DMS 273 treated with DMSO at 0.1 percent for 48 hours (cell line): ENCODE measurements around the gene NFS1.
"Not testable (repeated sequence)": the region's sequence is repeated elsewhere in the genome, so short reads cannot be mapped to it uniquely, and the experiment has no call there.

Source experiments
- DNase-seq: peaks from one replicate; lab custom pipeline; 2025; lab: John Stamatoyannopoulos, UW

Gene NFS1

DNA sequence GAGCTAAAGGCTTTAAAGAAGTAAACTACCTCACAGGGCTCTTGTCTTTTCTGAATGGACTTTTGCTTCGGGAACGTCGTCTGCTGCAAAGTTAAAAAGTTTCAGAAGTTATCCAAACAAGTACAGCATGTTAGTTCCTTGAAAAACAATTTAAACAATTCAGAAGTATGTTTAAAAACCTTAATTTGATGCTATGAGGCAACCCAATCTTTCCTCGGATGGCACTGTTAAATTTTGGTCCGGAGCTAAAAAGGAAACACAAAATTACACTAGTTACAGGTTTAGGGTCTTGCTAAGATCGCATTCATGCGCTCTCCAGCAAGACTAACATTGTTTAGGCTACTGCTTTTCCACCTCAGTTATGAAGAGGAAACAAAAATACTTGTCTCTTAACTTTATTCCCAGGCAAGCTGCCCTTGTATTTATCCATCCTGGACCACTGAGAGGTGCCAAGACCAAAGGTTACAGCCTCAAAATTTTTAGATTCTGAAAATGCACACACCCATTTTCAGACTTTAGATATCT is 30.2 kb upstream of the NFS1 start:
- DNase-seq: no peak

DNA sequence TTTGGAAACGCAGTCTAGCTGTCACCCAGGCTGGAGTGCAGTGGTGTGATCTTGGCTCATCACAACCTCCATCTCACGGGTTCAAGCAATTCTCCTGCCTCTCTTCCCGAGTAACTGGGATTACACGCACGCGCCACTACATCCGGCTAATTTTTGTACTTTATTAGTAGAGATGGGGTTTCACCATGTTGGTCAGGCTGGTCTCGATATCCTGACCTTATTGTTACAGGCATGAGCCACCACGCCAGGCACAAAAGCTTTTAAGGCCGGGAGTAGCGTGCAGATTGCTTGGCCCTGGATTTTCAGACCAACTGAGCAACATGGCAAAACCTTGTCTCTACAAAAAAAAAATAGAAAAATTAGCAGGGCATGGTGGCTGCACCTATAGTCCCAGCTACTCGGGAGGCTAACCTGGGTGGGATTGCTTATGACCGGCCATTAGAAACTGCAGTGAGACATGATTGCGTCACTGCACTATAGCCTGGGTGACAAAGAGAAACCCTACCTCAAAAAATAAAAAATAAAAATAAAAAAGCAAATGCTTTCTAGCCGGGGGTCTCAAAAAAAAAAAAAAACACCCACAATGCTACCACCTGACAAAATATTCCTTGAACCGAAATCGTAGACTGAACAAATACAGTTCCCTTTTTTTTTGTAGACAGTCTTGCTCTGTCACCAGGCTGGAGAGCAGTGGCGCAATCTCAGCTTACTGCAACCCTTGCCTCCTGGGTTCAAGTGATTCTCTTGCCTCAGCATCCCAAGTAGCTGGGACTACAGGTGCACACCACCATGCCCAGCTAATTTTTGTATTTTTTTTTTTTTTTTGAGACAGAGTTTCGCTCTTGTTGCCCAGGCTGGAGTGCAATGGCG is 27.9 kb upstream of the NFS1 start:
- DNase-seq: no peak

DNA sequence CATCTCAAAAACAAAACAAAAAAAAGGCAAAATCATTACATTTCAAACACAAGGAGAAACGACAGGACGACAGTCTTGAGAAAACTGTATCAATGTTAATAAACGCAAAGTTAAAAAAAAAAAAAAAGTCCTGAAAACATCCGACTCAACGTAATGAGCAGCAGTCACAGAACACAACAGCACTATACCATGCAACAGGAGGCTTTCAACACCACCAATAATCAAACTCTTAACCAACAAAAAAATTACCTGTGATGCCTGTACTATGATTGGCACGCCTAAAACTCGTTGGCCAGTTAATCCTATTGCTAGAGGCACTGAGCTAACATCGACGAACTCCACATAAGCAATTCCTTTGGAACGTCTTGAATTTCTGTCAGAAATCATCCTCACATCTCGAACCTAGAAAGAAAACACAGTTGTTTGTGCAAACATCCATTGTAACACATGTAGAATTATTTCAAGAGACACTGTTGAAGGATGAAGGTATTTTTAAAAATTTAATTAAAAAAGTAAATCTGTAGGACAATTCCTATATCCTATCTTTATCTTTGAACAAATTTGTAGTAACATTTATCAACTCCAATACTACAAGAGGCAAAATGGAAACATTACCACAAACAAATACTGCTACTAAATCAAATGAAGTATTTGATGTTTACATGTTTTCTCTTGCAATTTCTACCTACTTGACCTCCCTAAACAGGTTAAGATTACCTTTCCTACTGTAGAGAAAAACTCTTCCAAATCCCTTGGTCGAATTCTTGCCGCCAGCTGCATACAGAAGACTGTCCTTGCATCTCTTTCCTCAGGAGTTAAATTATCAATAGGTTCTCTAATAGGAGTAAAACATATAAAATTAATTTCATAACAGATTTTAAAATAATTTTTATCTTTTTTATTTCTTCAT is 25.4 kb upstream of the NFS1 start:
- no peak for DNase-seq

DNA sequence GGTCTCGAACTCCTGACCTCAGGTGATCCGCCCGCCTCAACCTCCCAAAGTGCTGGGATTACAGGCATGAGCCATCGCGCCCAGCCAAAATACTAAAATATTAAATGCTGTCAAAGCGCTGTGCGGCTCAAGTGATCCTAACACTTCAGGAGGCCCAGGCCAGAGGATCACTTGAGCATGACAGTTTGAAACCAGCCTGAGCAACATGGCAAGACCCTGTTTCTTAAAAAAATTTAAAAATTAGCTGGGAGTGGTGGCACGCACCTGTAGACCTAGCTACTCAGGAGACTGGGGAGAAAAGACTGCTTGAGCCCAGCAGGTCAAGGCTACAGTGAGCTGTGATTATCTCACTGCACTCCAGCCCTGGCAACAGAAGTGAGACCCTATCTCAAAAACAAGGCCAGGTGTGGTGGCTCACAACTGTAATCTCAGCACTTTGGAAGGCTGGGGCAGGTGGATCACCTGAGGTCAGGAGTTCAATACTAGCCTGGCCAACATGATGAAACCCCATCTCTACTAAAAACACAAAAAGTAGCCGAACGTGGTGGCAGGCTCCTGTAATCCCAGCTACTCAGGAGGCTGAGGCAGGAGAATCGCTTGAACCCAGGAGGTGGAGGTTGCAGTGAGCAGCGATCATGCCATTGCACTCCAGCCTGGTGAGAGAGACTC is 24.6 kb upstream of the NFS1 start:
- not testable (repeated sequence) for DNase-seq

DNA sequence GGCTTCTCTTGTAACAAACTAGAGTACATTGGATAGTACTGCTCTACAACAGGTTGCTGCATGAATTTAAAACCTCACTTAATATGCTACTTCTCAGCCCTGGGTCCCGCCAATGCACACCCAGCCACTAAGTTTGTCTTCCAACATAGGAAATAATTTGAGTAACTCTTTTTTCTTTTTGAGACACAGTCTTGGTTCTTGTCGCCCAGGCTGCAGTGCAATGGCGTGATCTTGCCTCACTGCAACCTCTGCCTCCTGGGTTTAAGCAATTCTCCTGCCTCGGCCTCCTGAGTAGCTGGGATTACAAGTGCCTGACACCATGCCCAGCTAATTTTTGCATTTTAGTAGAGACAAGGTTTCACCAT is 24.1 kb upstream of the NFS1 start:
- not testable (repeated sequence) for DNase-seq

DNA sequence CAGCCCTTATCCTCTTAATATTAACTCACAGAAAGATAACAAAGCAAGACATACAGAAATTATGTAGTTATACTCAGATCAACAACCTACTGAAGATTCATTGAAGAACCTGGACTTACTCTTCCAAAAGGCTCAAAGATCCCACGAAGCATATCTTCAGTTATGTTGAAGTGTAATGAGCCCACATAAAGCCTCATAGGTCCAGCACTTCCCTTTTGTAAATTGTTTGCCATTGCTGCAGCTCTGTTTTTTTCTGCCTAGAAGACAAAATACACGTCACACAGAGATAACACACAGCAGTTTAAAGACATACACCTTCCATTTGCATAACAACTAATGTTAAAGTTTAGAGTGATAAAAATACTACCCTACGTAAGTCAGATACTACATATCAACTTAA is 22.5 kb upstream of the NFS1 start:
- DNase-seq: no peak

DNA sequence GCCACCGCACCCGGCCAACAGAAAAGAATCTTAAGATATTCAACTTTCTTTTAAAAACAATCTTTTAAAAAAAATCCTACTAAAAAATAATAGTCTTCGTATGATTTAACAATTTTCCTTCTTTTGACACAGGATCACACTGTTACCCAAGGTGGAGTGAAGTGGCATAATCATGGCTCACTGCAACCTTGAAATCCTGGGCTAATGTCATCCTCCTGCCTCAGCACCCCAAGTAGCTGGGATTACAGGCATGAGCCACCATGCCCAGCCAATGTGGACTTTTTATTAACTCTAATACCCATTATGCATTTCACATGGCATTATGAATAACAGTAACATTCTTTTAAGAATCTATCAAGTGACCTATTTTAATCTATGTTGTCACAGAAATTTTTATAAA is 22.1 kb upstream of the NFS1 start:
- DNase-seq: no peak

DNA sequence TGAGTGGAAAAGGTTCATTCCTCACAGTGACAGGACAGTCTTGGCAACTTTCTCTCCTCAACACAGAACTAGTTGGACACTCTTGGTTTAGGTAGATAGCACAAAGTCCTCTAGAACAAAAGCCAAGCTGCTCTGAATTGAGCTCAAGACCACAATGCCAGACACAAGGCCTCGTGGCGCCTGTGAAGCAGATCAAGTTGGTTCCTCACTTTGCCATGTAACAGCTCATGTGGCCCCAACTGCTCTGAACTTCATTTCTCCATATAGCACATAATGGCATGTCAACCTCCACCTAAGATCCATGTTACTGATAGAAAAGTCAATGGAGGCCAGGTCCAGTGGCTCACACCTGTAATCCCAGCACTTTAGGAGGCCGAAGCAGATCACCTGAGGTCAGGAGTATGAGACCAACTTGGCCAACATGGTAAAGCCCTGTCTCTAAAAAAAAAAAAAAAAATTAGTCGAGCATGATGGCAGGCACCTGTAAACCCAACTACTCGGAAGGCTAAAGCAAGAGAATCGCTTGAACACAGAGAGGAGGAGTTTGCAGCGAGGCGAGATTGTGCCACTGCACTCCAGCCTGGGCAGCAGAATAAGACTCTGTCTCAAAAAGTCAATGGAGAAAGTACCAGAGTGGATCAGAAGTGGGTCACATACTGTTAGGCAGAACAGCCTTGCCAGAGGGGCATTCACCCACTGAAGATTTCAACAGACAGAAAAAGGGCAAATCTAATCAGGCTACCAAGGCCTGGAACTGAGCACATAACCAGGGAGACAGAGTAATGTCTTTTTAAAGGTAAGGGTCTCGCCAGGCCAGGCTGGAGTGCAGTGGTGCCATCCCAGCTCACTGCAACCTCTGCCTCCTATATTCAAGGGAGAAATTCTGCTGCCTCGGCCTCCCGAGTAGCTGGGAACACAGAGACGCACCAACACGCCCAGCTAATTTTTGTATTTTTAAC is 21.3 kb upstream of the NFS1 start:
- DNase-seq: no peak

DNA sequence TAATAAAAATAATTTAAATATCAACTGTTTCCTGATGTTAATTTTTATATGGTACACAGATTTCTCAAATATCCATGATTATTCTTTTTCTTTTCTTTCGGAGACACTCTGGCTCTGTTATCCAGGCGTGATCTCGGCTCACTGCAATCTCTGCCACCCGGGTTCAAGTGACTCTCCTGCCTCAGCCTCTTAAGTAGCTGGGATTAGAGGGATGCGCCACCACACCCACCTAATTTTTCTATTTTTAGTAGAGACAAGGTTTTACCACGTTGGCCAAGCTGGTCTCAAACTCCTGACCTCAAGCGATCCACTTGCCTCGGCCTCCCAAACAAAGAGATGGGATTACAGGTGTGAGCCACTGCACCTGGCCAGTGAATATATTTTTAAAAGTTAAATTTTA is 20.6 kb upstream of the NFS1 start:
- no peak for DNase-seq

DNA sequence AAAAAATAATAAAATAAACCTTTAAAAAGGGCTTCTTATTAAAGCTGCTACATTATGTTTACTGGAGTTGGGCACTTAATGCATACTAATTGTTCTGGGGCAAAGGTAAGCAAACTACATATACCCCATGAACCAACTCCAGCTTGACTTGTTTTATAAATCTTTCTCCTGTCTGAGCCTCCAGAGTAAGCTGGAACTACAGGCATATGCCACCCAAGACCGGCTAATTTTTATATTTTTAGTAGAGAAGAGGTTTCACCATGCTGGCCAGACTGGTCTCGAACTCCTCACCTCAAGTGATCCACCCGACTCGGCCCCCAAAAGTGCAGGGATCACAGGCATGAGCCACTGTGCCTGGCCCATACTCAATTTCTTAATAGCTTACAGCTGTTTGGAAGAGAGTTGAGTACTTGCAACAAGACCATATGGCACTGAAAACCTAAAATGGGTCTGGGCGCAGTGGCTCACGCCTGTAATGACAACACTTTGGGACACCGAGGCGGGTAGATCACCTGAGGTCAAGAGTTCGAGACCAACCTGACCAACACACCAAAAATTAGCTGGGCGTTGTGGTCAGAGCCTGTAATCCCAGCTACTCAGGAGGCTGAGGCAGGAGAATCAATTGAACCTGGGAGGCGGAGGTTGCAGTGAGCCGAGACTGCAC is 20.0 kb upstream of the NFS1 start:
- DNase-seq: no peak

DNA sequence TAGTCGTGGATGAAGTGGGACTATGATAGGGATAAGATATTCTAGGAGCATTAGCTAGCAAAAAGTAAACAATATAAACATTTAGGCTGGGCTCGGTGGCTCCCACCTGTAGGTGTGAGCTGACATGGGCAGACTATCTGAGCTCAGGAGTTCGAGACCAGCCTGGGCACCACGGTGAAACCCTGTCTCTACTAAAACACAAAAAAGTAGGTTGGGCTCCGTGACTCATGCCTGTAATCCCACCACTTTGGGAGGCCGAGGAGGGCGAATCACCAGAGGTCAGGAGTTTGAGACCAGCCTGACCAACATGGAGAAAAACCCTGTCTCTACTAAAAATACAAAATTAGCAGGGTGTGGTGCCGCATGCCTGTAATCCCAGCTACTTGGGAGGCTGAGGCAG is 19.2 kb upstream of the NFS1 start:
- not testable (repeated sequence) for DNase-seq

DNA sequence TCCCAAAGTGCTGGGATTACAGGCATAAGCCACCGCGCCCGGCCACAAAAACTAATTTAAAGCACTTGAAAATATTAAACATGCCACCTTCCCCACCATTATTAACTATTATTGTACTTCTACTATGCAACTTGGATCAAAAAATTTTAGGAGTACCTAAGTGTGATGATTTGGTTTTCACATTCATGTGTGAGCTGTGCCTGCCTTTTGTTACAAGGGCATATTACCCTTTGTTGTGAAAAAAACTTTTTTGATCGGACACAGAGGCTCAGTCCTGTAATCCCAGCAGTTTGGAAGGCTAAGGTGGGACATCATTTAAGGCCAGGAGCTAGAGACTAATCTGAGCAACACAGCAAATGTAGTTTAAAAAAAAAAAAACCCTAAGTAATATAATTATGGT is 17.2 kb upstream of the NFS1 start:
- no peak for DNase-seq

DNA sequence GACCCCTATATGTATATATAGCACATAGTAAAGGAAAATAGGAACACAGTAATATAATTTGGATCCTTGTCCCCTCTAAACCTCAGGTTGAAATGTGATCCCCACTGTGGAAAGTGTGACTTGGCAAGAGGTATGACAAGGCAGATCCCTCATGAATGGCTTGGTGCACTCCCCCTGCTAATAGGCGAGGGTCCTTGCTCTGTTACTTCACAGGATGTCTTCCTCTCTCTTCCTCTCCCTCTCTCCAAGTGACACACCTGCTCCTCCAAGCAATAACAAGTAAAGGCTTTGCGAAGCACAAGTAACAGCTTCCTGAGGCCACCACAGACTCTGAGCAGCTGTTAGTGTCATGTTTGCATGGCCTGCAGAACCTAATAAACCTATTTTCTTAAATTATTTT is 16.5 kb upstream of the NFS1 start:
- DNase-seq: no peak

DNA sequence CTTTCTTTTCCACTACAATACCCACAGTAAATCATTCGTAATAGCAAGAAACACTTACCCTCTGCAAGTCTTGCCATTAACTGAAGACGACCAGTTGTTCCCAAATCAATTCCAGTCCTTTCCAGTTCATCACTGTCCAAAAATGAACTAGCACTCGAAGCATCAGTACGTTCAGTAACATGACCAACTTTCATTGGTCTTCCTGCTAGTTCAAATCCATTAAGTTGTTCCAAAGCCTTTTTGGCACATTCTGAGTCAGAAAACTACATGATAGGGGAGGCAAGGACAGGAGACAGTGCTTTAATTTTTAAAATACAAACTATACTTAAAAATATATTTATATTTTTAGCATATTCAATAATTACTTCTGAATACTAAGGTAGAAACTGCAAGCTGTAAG is 15.0 kb upstream of the NFS1 start:
- DNase-seq: no peak

DNA sequence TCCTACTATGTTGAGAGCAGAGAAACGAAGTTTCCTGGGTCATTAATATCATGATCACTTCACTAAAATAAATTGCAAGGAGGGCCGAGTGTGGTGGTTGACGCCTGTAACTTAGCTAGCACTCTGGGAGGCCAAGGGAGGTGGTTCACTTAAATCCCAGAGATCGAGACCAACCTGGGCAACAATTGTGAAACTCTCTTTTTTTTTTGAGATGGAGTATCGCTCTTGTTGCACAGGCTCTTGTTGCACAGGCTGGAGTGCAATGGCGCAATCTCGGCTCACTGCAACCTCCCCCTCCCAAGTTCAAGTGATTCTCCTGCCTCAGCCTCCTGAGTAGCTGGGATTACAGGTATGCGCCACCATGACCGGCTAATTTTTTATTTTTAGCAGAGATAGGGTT is 14.0 kb upstream of the NFS1 start:
- not testable (repeated sequence) for DNase-seq

DNA sequence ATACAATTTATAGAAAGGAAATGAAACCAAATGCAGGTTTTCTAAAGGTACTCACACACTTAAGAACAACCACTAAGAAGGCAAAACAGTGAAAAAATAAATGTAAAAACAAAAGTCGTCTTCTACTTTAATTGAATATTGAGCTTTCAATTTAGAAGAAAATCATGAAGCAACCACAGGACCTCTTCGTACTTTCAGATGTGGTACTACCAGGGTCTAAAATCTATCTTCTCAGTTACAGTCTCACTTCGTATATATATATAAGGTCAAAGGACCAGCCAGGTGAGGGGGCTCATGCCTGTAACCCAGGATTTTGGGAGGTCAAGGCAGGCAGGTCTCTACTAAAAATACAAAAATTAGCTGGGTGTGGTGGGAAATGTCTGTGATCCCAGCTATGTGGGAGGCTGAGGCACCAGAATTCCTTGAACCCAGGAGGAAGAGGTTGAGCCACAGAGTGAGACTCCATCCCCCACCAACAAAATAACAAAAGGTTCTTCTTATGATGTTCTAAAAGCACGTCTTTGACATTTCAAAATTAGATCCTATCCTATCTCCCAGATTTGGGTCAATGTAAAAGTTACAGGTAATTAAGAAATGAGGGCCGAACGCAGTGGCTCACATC is 12.5 kb upstream of the NFS1 start:
- DNase-seq: no peak

DNA sequence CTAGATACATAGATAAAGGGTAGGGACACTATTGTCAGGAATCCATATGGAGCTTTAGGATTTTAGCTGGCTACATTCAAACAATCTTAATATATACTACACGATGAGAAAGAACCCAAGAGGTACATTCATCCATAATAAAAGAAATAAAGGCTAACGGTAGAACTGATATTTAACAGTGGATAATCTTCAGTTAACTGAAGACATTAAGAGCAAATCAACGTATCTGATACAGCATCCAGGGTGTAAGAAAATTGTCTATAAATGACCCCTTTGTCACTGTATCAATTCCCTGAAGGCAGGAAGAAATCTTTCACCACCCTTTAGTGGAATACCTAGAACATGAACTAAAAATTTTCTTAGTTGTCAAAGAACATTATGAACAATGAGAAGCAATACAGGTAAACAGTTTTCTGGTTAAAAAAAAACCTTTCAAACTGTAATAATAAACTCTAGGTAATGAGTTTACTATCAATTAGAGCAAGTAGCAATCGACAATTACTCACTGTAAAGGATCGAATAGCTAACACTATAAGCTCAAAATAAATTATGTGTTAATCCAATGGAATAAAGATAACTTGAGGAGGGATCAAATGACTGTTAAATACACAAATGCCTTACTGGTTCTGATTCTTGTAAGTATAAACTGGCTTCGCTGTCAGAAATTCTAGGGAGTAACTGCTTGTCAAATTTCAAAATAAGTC is 11.9 kb upstream of the NFS1 start:
- DNase-seq: no peak

DNA sequence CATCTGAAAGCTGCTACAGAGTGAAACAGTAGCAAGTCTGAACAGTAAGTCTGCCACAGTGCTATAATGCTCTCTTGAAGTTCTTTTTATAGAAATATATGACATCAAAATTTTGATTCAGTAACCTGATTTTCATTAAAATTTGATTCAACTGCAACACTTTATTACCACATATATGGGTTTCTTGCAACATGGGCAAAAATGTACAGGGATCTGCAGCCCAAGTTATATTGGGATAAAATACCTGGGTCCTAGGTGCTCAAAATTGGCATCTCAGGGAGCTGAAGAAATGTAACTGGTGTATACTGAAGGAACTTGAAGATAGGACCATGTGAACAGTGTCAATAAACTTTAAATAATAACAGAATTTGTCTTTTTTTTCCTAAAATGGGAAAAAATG is 10.9 kb upstream of the NFS1 start:
- DNase-seq: no peak

DNA sequence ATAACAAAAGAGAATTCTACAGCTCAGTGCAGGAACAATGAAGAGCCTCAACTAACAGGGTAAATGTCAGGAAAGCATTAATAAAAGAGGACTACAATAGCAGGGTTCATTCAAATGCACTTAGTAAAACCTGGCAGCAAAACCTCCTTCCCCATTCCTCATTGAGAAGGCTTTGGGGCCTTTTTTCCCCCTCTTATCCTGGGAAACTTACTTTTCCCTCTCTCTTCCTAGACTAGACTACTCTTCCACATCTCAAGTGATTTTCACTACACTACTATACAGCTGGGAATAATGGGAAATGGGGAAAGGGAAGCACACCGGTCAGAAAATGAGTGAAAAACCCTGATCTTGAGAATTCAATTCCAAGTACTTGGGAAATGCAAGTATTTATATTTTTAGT is 10.1 kb upstream of the NFS1 start:
- DNase-seq: no peak

DNA sequence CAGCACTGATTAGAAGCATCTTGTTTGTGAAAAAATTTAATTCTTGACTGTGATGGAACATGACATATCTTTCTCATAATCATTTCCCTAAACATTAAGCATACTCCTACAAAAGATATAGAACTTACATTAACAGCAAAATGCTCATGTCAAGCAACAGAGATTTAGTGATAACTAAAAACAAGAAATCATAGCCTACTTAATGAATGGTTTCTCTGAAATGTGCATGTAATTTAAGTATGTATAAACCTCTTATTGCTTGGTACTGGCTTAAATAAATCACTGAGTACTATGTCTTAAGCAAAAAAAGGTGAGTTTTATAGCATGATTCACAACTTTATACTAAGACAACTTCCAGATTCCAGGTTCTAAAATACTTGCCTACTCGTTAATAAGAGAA is 9.3 kb upstream of the NFS1 start:
- no peak for DNase-seq
